Breast epithelium (tissue), 4 donors: Measurements from ENCODE around the gene NR5A1. TPM values are rescaled to one million over a fixed set of nuclear protein-coding genes. Genes with fewer than 3 reads are reported as not detected.

ENCODE experiments used
- DNase-seq, 2 donors: peaks; one replicate each; pipeline ENCODE4 v3.0.0-alpha.2; 2019; ENCODE audit warnings: low spot score in 2 of 2
- H3K27ac ChIP-seq, 2 donors: fragments of 200-600 bp; sonication (generic) in 1 of 2; one replicate each; pipeline ENCODE4 v1.5.1; 2016 to 2019; ENCODE audit warnings: mild to moderate bottlenecking in 1 of 2
- H3K27me3 ChIP-seq, 2 donors: fragments of 200-600 bp; sonication (generic) in 1 of 2; one replicate each; pipeline versions ENCODE4 v1.5.1 to v1.6.0; 2017 to 2019; ENCODE audit warnings: control low read depth in 1 of 2, mild to moderate bottlenecking in 1 of 2
- H3K36me3 ChIP-seq: fragments of 200-600 bp; one replicate; pipeline ENCODE4 v1.5.1; 2019
- H3K4me1 ChIP-seq, 2 donors: fragments of 200-600 bp; sonication (generic); one replicate each; pipeline ENCODE4 v1.5.1; 2016 to 2019; ENCODE audit warnings: control low read depth in 1 of 2
- H3K4me3 ChIP-seq, 3 donors: fragments of 200-600 bp; sonication (generic); 1 replicate in 2 of 3; 2 replicates in 1 of 3; pipeline ENCODE4 v1.5.1; 2016 to 2019; ENCODE audit warnings: mild to moderate bottlenecking in 3 of 3, moderate library complexity in 2 of 3
- H3K9me3 ChIP-seq, 2 donors: fragments of 200-600 bp; sonication (generic) in 1 of 2; one replicate each; pipeline ENCODE4 v1.5.1; 2016 to 2019; ENCODE audit warnings: control low read depth in 1 of 2
- POLR2A ChIP-seq: fragments of 450-650 bp; IDR thresholded peaks from one replicate; pipeline ENCODE4 v1.6.1; 2016; ENCODE audit warnings: antibody characterized with exemption, mild to moderate bottlenecking, moderate library complexity
- POLR2AphosphoS5 ChIP-seq, 3 donors: sonication (generic); formaldehyde crosslinking; IDR thresholded peaks; one replicate each; pipeline ENCODE4 v1.6.1; 2017; ENCODE audit warnings: antibody characterized with exemption in 3 of 3
- intact Hi-C: fragments of 100-400 bp; cut with DNase I; formaldehyde crosslinking; loops from one replicate; pipeline ENCODE4 v1.15.1; 2023; ENCODE audit warnings: low total_unique reads
- total RNA-seq, 3 donors: library from RNA; depleted of rRNA; stranded (reverse); fragments of >200 nt; gene quantifications; one replicate each; pipeline ENCODE4 v1.1.0, GENCODE V29; 2016
- TF ChIP-seq, protein P1 (sequence below), 3 donors: fragments of 450-650 bp; IDR thresholded peaks; one replicate each; pipeline ENCODE4 v1.5.1; 2016 to 2017; ENCODE audit warnings: antibody characterized with exemption in 3 of 3, mild to moderate bottlenecking in 3 of 3, moderate library complexity in 3 of 3

NR5A1 gene
- total RNA-seq, 3 donors from 2014 or later: not detected

GRCh38 chr9:124500796-124501611, 6.2 kb downstream of the NR5A1 start:
- H3K27me3 ChIP-seq: peaks cover 6 to 52% of the 10 kb centered on the region in 2 donors
- no peak overlapping the region for H3K4me3 ChIP-seq
- DNase-seq: no peak
- no peak overlapping the region for H3K27ac ChIP-seq
- no peak for TF ChIP-seq POLR2AphosphoS5 (IDR thresholded peaks at IDR 0.05)
- TF ChIP-seq, protein P1, sequence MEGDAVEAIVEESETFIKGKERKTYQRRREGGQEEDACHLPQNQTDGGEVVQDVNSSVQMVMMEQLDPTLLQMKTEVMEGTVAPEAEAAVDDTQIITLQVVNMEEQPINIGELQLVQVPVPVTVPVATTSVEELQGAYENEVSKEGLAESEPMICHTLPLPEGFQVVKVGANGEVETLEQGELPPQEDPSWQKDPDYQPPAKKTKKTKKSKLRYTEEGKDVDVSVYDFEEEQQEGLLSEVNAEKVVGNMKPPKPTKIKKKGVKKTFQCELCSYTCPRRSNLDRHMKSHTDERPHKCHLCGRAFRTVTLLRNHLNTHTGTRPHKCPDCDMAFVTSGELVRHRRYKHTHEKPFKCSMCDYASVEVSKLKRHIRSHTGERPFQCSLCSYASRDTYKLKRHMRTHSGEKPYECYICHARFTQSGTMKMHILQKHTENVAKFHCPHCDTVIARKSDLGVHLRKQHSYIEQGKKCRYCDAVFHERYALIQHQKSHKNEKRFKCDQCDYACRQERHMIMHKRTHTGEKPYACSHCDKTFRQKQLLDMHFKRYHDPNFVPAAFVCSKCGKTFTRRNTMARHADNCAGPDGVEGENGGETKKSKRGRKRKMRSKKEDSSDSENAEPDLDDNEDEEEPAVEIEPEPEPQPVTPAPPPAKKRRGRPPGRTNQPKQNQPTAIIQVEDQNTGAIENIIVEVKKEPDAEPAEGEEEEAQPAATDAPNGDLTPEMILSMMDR (IDR thresholded peaks at IDR 0.05): no peak
- no peak for TF ChIP-seq POLR2A
- intact Hi-C loops: loop anchor here (5.0 to 10.0 kb wide), 2 partner anchors 886 to 1351 kb away; no protein-coding TSS in a partner anchor
- H3K36me3 ChIP-seq: no peaks in the 10 kb centered on the region
- peaks cover 0 to 5% of the 10 kb centered on the region in 2 donors for H3K4me1 ChIP-seq
- H3K9me3 ChIP-seq: no peaks in the 10 kb centered on the region

GRCh38 chr9:124500028-124500795, 7.0 kb downstream of the NR5A1 start:
- Histone ChIP-seq H3K36me3 (no peaks in the 10 kb centered on the region), H3K9me3 (no peaks in the 10 kb centered on the region), H3K4me1 (peaks cover 0 to 5% of the 10 kb centered on the region in 2 donors), H3K4me3 (no peak overlapping the region), H3K27ac (no peak overlapping the region), H3K27me3 (peaks cover 6 to 45% of the 10 kb centered on the region in 2 donors)
- no peak for TF ChIP-seq POLR2A
- TF ChIP-seq, protein P1 (IDR thresholded peaks at IDR 0.05): no peak
- no peak for TF ChIP-seq POLR2AphosphoS5 (IDR thresholded peaks at IDR 0.05)
- DNase-seq: no peak
- intact Hi-C loops: loop anchor here (5.0 to 10.0 kb wide), 2 partner anchors 885 to 1352 kb away; no protein-coding TSS in a partner anchor

DNA sequence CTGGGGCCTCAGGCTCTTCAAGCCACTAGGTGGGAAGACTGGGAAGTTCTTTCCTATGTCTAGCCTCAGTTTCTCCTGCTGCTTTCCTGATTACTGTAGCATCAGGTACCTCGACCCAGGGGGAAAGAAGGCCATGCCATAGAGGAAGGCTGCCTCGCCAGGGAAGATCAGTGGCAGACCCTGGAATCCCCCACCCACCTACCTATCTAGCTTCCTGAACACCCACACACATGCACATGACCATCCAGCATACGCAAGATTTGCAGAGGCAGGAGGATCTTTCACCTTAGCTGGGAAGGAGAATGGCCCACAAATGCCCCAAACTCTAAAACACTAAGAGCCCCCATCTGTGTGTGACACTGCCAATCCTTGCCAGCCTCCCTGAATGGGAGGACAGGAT, 8.0 kb downstream of the NR5A1 start:
- intact Hi-C loops: no loop called here
- no peaks in the 10 kb centered on the region for H3K36me3 ChIP-seq
- TF ChIP-seq POLR2AphosphoS5 (IDR thresholded peaks at IDR 0.05) (no peak), POLR2A (no peak)
- TF ChIP-seq, protein P1 (IDR thresholded peaks at IDR 0.05): no peak
- H3K9me3 ChIP-seq: no peaks in the 10 kb centered on the region
- H3K4me3 ChIP-seq: no peak overlapping the region
- peaks cover 0 to 4% of the 10 kb centered on the region in 2 donors for H3K4me1 ChIP-seq
- no peak overlapping the region for H3K27ac ChIP-seq
- H3K27me3 ChIP-seq: peaks cover 3 to 38% of the 10 kb centered on the region in 2 donors
- DNase-seq: no peak

GRCh38 chr9:124498499-124499146, 8.6 kb downstream of the NR5A1 start:
- H3K4me1 ChIP-seq: no peaks in the 10 kb centered on the region
- H3K27ac ChIP-seq: no peak overlapping the region
- no peak overlapping the region for H3K4me3 ChIP-seq
- no peaks in the 10 kb centered on the region for H3K36me3 ChIP-seq
- intact Hi-C loops: no loop called here
- no peaks in the 10 kb centered on the region for H3K9me3 ChIP-seq
- peaks cover 3 to 32% of the 10 kb centered on the region in 2 donors for H3K27me3 ChIP-seq
- no peak for DNase-seq
- TF ChIP-seq, protein P1 (IDR thresholded peaks at IDR 0.05): no peak
- TF ChIP-seq POLR2AphosphoS5 (IDR thresholded peaks at IDR 0.05): no peak
- TF ChIP-seq POLR2A: no peak
